GM18508 (cell line): Measurements from ENCODE around the gene SEPTIN12.

Experiments used
- ATAC-seq: cut with Tn5 transposase; IDR thresholded peaks from one replicate; pipeline ENCODE4 v1.9.1; 2021; ENCODE audit warnings: moderate number of reproducible peaks; ENCODE audit not compliant: insufficient read depth, unreplicated experiment

SEPTIN12 gene

DNA sequence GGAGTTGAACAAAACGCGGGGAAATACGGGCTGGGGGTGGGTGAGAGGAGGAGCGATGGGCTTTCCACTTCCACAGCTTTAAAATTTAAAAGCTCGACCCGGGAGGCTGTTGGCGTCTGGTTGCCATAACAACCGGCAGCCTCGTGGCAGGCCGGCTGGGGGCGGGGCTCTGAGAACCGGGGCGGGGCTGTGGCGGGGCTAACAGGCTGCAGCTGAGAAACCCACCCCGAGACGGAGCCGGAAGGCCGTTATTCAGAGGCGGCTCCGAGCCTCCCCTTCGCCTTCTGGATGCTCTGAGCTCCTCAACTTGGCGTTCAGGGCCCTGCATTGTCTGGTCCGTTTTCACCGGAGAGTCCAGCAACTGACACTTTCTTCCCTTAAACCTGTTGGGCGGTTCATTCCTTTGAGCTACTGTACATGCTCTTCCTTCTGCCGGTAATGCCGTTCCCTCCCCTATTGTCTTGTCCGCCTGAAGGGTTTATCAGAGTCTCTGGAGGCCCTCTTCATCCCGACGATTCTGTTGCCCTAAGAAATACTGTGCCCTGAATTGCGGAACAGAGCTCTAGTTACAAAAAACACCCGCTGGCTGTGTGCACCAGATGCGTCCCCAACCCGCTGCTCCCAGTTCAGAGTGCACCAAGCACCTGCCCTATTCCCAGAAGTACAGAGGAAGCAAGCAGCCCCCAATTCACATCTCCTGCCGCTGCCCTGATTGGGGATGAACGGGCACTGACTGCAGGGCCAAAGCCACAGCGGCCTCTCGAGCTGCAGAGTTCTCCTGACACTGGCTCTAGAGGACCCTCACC lies 53.2 kb downstream of the SEPTIN12 start:
- no peak for ATAC-seq

DNA sequence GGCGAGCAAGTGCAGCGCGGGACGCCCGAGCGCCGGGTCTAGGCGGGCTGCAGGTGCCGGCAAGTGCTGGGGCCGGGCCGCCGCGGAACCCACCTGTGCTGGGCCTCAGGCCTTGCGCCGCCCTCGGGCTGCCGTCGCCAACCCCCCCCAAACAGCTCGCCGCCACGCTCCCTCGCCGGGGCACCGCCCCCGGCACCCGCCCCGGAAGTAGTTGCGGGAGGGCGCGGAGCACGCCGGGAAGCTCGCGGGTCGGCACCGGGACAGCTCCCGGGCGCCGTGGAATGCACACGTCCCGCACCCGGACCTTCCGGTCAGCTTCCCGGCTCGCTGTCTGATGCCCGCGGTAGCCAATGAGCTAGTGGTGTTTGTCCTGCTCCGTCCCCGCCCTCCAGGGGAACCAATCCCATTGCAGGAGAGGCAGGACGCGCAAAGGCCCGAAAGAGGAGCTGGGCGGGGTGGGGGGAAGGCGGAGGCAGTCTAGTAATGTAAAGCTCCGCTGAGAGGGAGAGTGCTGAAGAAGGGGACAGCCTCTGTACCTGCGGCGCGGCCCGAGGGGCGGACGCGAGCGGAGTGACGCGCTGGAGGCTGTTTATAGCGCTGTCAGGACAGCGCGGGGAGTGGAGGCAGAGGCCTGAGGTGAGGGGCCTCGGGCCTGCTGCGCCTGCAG lies 53.9 kb downstream of the SEPTIN12 start, which contains the start of the genes ANKS3 and DNAAF8:
Gene ANKS3 (minus strand): TSS at position 209 of the 667 bp plus-strand sequence. CDS start 4,122 bp downstream, outside the sequence.
Gene DNAAF8 (plus strand): TSS at position 475 of the 667 bp plus-strand sequence. CDS start 1,978 bp downstream, outside the sequence.
- peak; percentile 72 for ATAC-seq

GRCh38 chr16:4733747-4734062 lies 54.4 kb downstream of the SEPTIN12 start:
- ATAC-seq: no peak

DNA sequence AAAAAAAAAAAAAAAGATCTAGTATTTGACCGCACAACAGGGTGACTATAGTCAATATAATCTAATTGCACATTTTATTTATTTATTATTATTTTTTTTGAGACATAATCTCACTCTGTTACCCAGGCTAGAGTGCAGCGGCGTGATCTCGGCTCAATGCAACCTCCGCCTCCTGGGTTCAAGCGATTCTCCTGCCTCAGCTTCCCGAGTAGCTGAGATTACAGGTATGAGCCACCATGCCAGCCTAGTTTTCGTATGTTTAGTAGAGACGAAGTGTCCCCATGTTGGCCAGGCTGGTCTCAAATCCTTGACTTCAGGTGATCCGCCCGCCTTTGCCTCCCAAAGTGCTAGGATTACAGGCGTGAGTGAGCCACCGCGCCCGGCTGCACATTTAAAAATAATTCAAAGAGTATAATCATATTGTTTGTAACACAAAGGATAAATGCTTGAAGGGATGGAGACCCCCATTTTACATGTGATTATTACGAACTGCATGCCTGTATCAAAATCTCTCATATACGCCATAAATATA lies 54.9 kb downstream of the SEPTIN12 start:
- no peak for ATAC-seq

GRCh38 chr16:4729876-4730275 lies 58.3 kb downstream of the SEPTIN12 start:
- no peak for ATAC-seq

GRCh38 chr16:4728676-4729075 lies 59.5 kb downstream of the SEPTIN12 start:
- no peak for ATAC-seq
